ENCODE results near the gene ZNF217. TPM values are rescaled to one million over a fixed set of nuclear protein-coding genes. Genes with fewer than 3 reads are reported as not detected.

ZNF217 gene
- total and polyA plus RNA-seq, 4 donors = 6.0 to 32.6 (median 24.5) TPM

GRCh38 chr20:53580376-53581111 is 13.1 kb downstream of the ZNF217 start:
- Histone ChIP-seq H3K4me3 (no peak overlapping the region), H3K4me1 (ENCODE audit: control insufficient read depth in 5 of 5, insufficient read depth in 5 of 5, low read length in 5 of 5) (peaks cover 5 to 42% (median 13%) of the 10 kb centered on the region in 5 donors), H3K27me3 (ENCODE audit: control insufficient read depth in 3 of 3, insufficient read depth in 3 of 3, low read length in 2 of 3) (no peaks in the 10 kb centered on the region), H3K9me3 (ENCODE audit: control insufficient read depth in 4 of 4, insufficient read depth in 3 of 4, low read length in 3 of 4) (no peaks in the 10 kb centered on the region), H3K9ac (ENCODE audit: insufficient read depth in 1 of 2, low read length in 2 of 2) (no peak overlapping the region), H3K36me3 (ENCODE audit: control insufficient read depth in 4 of 4, insufficient read depth in 4 of 4, low read length in 4 of 4) (peaks cover 22 to 30% (median 25%) of the 10 kb centered on the region in 4 donors), H3K27ac (ENCODE audit: low read depth in 1 of 2, low read length in 1 of 2) (peak overlapping the region; percentile 41 to 83)
- no peak for DNase-seq
- no peak for TF ChIP-seq CTCF (IDR thresholded peaks at IDR 0.05; ENCODE audit: control extremely low read depth, extremely low read depth)
- WGBS, 2 donors = 70 to 76% methylated on average over 7 of the region's 7 CpGs
- ATAC-seq (ENCODE audit: insufficient read depth, low FRiP score) = no peak

GRCh38 chr20:53579581-53580375 is 13.9 kb downstream of the ZNF217 start:
- Histone ChIP-seq H3K27ac (ENCODE audit: low read depth in 1 of 2, low read length in 1 of 2) (peak overlapping the region; percentile 46 to 83), H3K36me3 (ENCODE audit: control insufficient read depth in 4 of 4, insufficient read depth in 4 of 4, low read length in 4 of 4) (peaks cover 27 to 37% (median 31%) of the 10 kb centered on the region in 4 donors), H3K4me3 (no peak overlapping the region), H3K27me3 (ENCODE audit: control insufficient read depth in 3 of 3, insufficient read depth in 3 of 3, low read length in 2 of 3) (no peaks in the 10 kb centered on the region), H3K4me1 (ENCODE audit: control insufficient read depth in 5 of 5, insufficient read depth in 5 of 5, low read length in 5 of 5) (peaks cover 5 to 37% (median 11%) of the 10 kb centered on the region in 5 donors), H3K9ac (ENCODE audit: insufficient read depth in 1 of 2, low read length in 2 of 2) (peak overlapping the region in 1 of 2 donors; percentile 15), H3K9me3 (ENCODE audit: control insufficient read depth in 4 of 4, insufficient read depth in 3 of 4, low read length in 3 of 4) (no peaks in the 10 kb centered on the region)
- 23 to 38% methylated on average over 10 of the region's 10 CpGs for WGBS, 2 donors
- ATAC-seq (ENCODE audit: insufficient read depth, low FRiP score) = no peak
- peak; percentile 46 to 87 (median 83) for DNase-seq
- no peak for TF ChIP-seq CTCF (IDR thresholded peaks at IDR 0.05; ENCODE audit: control extremely low read depth, extremely low read depth)

GRCh38 chr20:53579266-53579580 is 14.4 kb downstream of the ZNF217 start:
- whole genome bisulfite sequencing, 2 donors = 34 to 53% methylated on average over 2 of the region's 2 CpGs
- no peak for TF ChIP-seq CTCF (IDR thresholded peaks at IDR 0.05; ENCODE audit: control extremely low read depth, extremely low read depth)
- H3K36me3 ChIP-seq (ENCODE audit: control insufficient read depth in 4 of 4, insufficient read depth in 4 of 4, low read length in 4 of 4) = peaks cover 27 to 39% (median 33%) of the 10 kb centered on the region in 4 donors
- ATAC-seq (ENCODE audit: insufficient read depth, low FRiP score) (peak; percentile 20), DNase-seq (no peak)
- H3K4me3 ChIP-seq = no peak overlapping the region
- H3K27ac ChIP-seq (ENCODE audit: low read depth in 1 of 2, low read length in 1 of 2) = peak overlapping the region in 1 of 2 donors; percentile 27
- peaks cover 5 to 36% (median 11%) of the 10 kb centered on the region in 5 donors for H3K4me1 ChIP-seq (ENCODE audit: control insufficient read depth in 5 of 5, insufficient read depth in 5 of 5, low read length in 5 of 5)
- no peaks in the 10 kb centered on the region for H3K9me3 ChIP-seq (ENCODE audit: control insufficient read depth in 4 of 4, insufficient read depth in 3 of 4, low read length in 3 of 4)
- no peak overlapping the region for H3K9ac ChIP-seq (ENCODE audit: insufficient read depth in 1 of 2, low read length in 2 of 2)
- no peaks in the 10 kb centered on the region for H3K27me3 ChIP-seq (ENCODE audit: control insufficient read depth in 3 of 3, insufficient read depth in 3 of 3, low read length in 2 of 3)
